Ovary (tissue), 9 donors: ENCODE data around the gene SV2B. TPM values are rescaled to one million over a fixed set of nuclear protein-coding genes. Genes with fewer than 3 reads are reported as not detected.

Source experiments
- DNase-seq, 5 donors: peaks; one replicate each; pipeline ENCODE4 v3.0.0-alpha.2; 2019 to 2020
- H3K27ac ChIP-seq, 2 donors: fragments of 200-600 bp; one replicate each; pipeline versions ENCODE4 v1.5.1 to v1.8.0; 2019 to 2022
- H3K27me3 ChIP-seq: fragments of 200-600 bp; one replicate; pipeline ENCODE4 v1.8.0; 2022
- H3K36me3 ChIP-seq: fragments of 200-600 bp; sonication (generic); one replicate; pipeline ENCODE4 v1.5.1; 2019
- H3K4me1 ChIP-seq: one replicate; pipeline ENCODE4 v1.8.1; 2013; ENCODE audit warnings: mild to moderate bottlenecking, moderate library complexity; ENCODE audit not compliant: insufficient read depth
- H3K4me3 ChIP-seq: fragments of 200-600 bp; sonication (generic); one replicate; pipeline ENCODE4 v1.5.1; 2017
- H3K9me3 ChIP-seq, 2 donors: fragments of 200-600 bp in 1 of 2; sonication (generic) in 1 of 2; one replicate each; pipeline versions ENCODE4 v1.5.1 to v1.8.1; 2013 to 2019; ENCODE audit warnings: mild to moderate bottlenecking in 1 of 2, moderate library complexity in 1 of 2
- CTCF ChIP-seq, 3 donors: fragments of 450-650 bp in 2 of 3; fragments of 200-600 bp in 1 of 3; IDR thresholded peaks; one replicate each; pipeline versions ENCODE4 v1.5.1 to v1.8.0; 2016 to 2022; ENCODE audit warnings: antibody characterized with exemption in 3 of 3, mild to moderate bottlenecking in 1 of 3
- EP300 ChIP-seq: sonication (generic); formaldehyde crosslinking; IDR thresholded peaks from one replicate; pipeline ENCODE4 v1.6.1; 2017; ENCODE audit warnings: antibody characterized with exemption
- POLR2A ChIP-seq: fragments of 450-650 bp; IDR thresholded peaks from one replicate; pipeline ENCODE4 v1.6.1; 2017; ENCODE audit warnings: antibody characterized with exemption, mild to moderate bottlenecking, moderate library complexity
- WGBS, 3 donors: extraction: QIAGEN DNeasy Blood & Tissue Kit in 1 of 3; methylation state at CpG; one replicate each; pipeline versions ENCODE4 v1.1.5 to v1.1.7; 2013 to 2017; 5-methylcytosine and 5-hydroxymethylcytosine counted together
- intact Hi-C, 4 donors: fragments of 100-400 bp; cut with DNase I; formaldehyde crosslinking; loops; one replicate each; pipeline versions ENCODE4 v1.11.0 to v1.15.1; 2022 to 2023
- polyA plus RNA-seq, 2 donors: library from polyadenylated mRNA; stranded (reverse); fragments of 200-250 nt in 1 of 2; fragments of 350-450 nt in 1 of 2; fragmentation: Illumina TruSeq in 1 of 2; extraction: RNeasy Lipid Tissue Mini Kit (QIAGEN cat#74804) in 1 of 2; gene quantifications; one replicate each; pipeline ENCODE4 v1.2.3, GENCODE V29; 2013 to 2014
- total RNA-seq, 7 donors: library from RNA; depleted of rRNA in 2 of 7; stranded (reverse); fragments of >200 nt in 2 of 7; fragmentation: NEBNext Ultra II Directional in 3 of 7; extraction: Animal tissue kit (Norgen Biotek cat#: 25700) in 3 of 7; gene quantifications; one replicate each; pipeline versions ENCODE4 v1.1.0 to v1.2.4, GENCODE V29; 2016 to 2023
- donor health status: DM: no; HTN: no; CAD: no; lungs with moderate emphysema.
- donor health status: DM: no; HTN: no; CAD: no.
- donor health status: Bipolar disorder and iron deficiency.
- donor health status: DM: yes; HTN: yes; CAD: no.
- donor health status: DM: no; HTN: no; CAD: no.
- donor health status: DM: yes; HTN: yes; CAD: no.

Gene SV2B
- total and polyA plus RNA-seq, 9 donors: 0.10 to 1.3 (median 0.22) TPM; not detected in 1

GRCh38 chr15:91214675-91215590, 114.9 kb downstream of the SV2B start:
- intact Hi-C loops: no loop called here
- no peaks in the 10 kb centered on the region for H3K27me3 ChIP-seq
- no peaks in the 10 kb centered on the region for H3K36me3 ChIP-seq
- TF ChIP-seq CTCF (IDR thresholded peaks at IDR 0.05) (no peak), EP300 (no peak)
- H3K9me3 ChIP-seq: no peaks in the 10 kb centered on the region
- no peak for DNase-seq
- no peaks in the 10 kb centered on the region for H3K4me1 ChIP-seq
- H3K27ac ChIP-seq: no peak overlapping the region
- no peak overlapping the region for H3K4me3 ChIP-seq
- WGBS, 3 donors: 61 to 66% (median 65%) methylated on average over 11 of the region's 11 CpGs

GRCh38 chr15:91216000-91216399, 115.9 kb downstream of the SV2B start:
- 51 to 74% (median 60%) methylated on average over 3 of the region's 3 CpGs for WGBS, 3 donors
- no peak overlapping the region for H3K4me3 ChIP-seq
- no peak overlapping the region for H3K27ac ChIP-seq
- no peak for DNase-seq
- H3K36me3 ChIP-seq: no peaks in the 10 kb centered on the region
- H3K4me1 ChIP-seq: no peaks in the 10 kb centered on the region
- TF ChIP-seq EP300 (no peak), POLR2A (no peak), CTCF (IDR thresholded peaks at IDR 0.05) (no peak)
- H3K27me3 ChIP-seq: no peaks in the 10 kb centered on the region
- intact Hi-C loops: no loop called here
- H3K9me3 ChIP-seq: no peaks in the 10 kb centered on the region

- H3K9me3 ChIP-seq: no peaks in the 10 kb centered on the region
- H3K36me3 ChIP-seq: no peaks in the 10 kb centered on the region
- no peaks in the 10 kb centered on the region for H3K27me3 ChIP-seq
- H3K4me3 ChIP-seq: no peak overlapping the region
- DNase-seq: no peak
- no peaks in the 10 kb centered on the region for H3K4me1 ChIP-seq
- 57 to 84% (median 74%) methylated on average over 1 of the region's 1 CpG for WGBS, 3 donors
- TF ChIP-seq POLR2A (no peak), CTCF (IDR thresholded peaks at IDR 0.05) (no peak)
- intact Hi-C loops: no loop called here
- H3K27ac ChIP-seq: no peak overlapping the region
These were observed 119.1 kb downstream of the SV2B start for GRCh38 chr15:91219206-91219605.

- no peak for TF ChIP-seq POLR2A
- no peak for TF ChIP-seq CTCF (IDR thresholded peaks at IDR 0.05)
- no peak for TF ChIP-seq EP300
- intact Hi-C loops: no loop called here
These were observed 122.0 kb downstream of the SV2B start for GRCh38 chr15:91222052-91222451.

More at GRCh38 chr15:91222052-91222451, 122.0 kb downstream of the SV2B start:
- no peaks in the 10 kb centered on the region for H3K27me3 ChIP-seq
- H3K4me1 ChIP-seq: no peaks in the 10 kb centered on the region
- DNase-seq: no peak
- no peaks in the 10 kb centered on the region for H3K36me3 ChIP-seq
- H3K9me3 ChIP-seq: no peaks in the 10 kb centered on the region
- no peak overlapping the region for H3K4me3 ChIP-seq
- no peak overlapping the region for H3K27ac ChIP-seq
- WGBS, 3 donors: 76 to 82% (median 80%) methylated on average over 8 of the region's 8 CpGs
